HG02588 (cell line): Measurements from ENCODE around the gene VAMP2.
"Not testable (repeated sequence)": the region's sequence is repeated elsewhere in the genome, so short reads cannot be mapped to it uniquely, and the experiment has no call there.

Experiments used
- ATAC-seq: cut with Tn5 transposase; IDR thresholded peaks from one replicate; pipeline ENCODE4 v1.9.1; 2021; ENCODE audit warnings: mild to moderate bottlenecking, moderate library complexity; ENCODE audit not compliant: unreplicated experiment

VAMP2 gene

GRCh38 chr17:8176197-8176940 is 13.6 kb upstream of the VAMP2 start, which contains the start of gene TMEM107:
TSS of gene TMEM107 (minus strand) at chr17:8176380. CDS start at chr17:8176286, 94 bp downstream.
- peak; percentile 30 for ATAC-seq

- ATAC-seq: peak; percentile 2
Measured at GRCh38 chr17:8175795-8176196, 13.0 kb upstream of the VAMP2 start.

GRCh38 chr17:8173871-8174322 is 11.1 kb upstream of the VAMP2 start:
- no peak for ATAC-seq

GRCh38 chr17:8173056-8173870 is 10.5 kb upstream of the VAMP2 start:
- peak; percentile 62 for ATAC-seq

- ATAC-seq: not testable (repeated sequence)
Measured at GRCh38 chr17:8170186-8170585, 7.4 kb upstream of the VAMP2 start.

GRCh38 chr17:8167526-8167925 is 4.8 kb upstream of the VAMP2 start:
- ATAC-seq: no peak

GRCh38 chr17:8166731-8167130 is 4.0 kb upstream of the VAMP2 start:
- no peak for ATAC-seq

GRCh38 chr17:8164815-8165131 is 2.0 kb upstream of the VAMP2 start:
- no peak for ATAC-seq

- ATAC-seq: no peak
Measured at GRCh38 chr17:8163978-8164814, 1.4 kb upstream of the VAMP2 start.

GRCh38 chr17:8162997-8163977 is 539 bp upstream of the VAMP2 start:
- ATAC-seq: no peak

GRCh38 chr17:8161289-8162232 is 1.2 kb downstream of the VAMP2 start:
- ATAC-seq: no peak

- no peak for ATAC-seq
Measured at GRCh38 chr17:8160741-8161221, 2.0 kb downstream of the VAMP2 start.

- ATAC-seq: no peak
Measured at GRCh38 chr17:8160224-8160577, 2.5 kb downstream of the VAMP2 start.

- no peak for ATAC-seq
Measured at GRCh38 chr17:8159459-8160223, 3.1 kb downstream of the VAMP2 start.

- no peak for ATAC-seq
Measured at GRCh38 chr17:8159032-8159400, 3.7 kb downstream of the VAMP2 start.

- ATAC-seq: no peak
Measured at GRCh38 chr17:8158267-8159031, 4.3 kb downstream of the VAMP2 start.

- ATAC-seq: peak; percentile 76
Measured at GRCh38 chr17:8156246-8156992, 6.3 kb downstream of the VAMP2 start.
